GM19023 (cell line): ENCODE measurements around the gene DAGLB.

Experiments
- ATAC-seq: cut with Tn5 transposase; IDR thresholded peaks from one replicate; pipeline ENCODE4 v1.9.1; 2021; ENCODE audit warnings: mild to moderate bottlenecking, moderate library complexity; ENCODE audit not compliant: unreplicated experiment

DAGLB gene

DNA sequence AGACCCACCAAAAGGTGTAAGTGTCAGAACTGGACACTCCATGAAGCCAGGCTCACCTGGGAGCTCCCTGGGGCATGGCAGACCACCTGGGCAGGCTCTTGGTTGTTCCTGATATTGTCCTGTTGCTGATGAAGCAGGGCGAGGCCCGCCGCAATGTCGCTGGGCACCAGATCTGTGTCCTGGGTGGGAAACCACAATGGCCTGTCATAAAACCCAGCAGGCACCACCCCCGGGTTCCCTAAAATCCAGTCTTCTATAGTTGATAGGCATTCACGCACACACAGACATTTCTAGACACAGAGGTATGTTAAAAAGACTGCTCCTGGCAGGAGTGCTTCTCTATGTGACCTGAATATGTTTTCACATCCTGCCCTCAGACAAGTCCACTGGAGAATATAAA, 15.0 kb downstream of the DAGLB start:
- no peak for ATAC-seq

DNA sequence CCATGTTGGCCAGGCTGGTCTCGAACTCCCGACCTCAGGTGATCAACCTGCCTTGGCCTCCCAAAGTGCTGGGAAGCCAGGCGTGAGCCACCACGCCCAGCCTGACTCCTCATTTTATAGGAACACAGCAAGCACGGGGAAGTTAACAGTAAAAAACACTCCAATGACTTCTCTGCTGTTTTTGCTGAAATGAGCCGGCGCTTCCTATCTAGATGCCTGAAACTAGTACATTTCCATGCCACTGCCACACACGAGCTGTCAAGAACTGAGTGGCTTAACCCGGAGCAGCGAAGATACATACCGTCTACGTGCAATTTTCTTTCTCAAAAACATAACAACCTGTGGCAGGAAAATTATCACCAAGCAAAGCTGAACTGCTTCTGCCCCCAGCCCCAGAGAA, 16.8 kb downstream of the DAGLB start:
- ATAC-seq: no peak

DNA sequence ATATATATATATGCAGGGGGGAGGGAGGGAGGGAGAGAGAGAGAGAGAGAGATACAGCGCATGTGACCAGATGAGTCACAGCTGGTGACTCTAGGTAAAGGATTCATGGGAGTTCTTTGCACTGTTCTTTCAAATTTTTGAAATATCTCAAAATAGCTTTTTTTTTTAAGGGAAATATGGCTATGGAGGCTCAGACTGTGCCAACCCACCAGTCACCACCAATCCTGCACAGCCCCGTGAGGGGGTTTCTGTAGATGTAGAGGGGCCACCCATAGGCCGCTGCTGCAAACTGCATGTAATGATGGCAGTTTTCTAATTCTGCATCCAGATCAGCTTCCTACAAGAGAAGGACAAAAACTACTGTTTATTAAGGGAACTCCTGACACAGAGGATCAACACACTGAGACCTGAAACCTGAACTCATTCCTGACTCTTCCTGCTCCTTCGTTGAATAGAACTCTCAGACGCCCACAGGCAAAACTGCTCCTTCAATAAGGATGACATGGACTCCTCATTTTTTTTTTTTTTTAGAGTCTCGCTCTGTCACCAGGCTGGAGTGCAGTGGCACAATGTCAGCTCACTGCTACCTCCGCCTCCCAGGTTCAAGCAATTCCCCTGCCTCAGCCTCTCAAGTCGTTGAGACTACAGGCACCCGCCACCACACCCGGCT, 17.3 kb downstream of the DAGLB start:
- ATAC-seq: no peak

DNA sequence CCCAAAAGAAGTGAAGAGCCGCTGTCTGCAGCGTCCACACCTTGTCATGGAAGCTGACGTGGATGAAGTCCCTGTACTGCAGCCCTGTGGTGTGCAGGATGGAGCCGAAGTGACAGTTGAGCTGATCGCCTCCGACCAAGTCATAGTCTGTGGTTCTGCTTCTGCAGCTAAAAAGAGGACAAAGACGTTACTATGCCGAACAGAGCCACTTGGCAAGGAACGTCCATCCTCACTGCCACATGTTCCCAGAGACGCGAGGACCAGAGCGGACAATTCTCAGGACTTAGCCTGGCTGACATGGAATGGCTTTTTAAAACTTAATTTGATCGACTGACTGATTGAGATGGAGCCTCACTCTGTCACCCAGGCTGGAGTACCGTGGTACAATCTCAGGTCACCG, 21.8 kb downstream of the DAGLB start:
- no peak for ATAC-seq

DNA sequence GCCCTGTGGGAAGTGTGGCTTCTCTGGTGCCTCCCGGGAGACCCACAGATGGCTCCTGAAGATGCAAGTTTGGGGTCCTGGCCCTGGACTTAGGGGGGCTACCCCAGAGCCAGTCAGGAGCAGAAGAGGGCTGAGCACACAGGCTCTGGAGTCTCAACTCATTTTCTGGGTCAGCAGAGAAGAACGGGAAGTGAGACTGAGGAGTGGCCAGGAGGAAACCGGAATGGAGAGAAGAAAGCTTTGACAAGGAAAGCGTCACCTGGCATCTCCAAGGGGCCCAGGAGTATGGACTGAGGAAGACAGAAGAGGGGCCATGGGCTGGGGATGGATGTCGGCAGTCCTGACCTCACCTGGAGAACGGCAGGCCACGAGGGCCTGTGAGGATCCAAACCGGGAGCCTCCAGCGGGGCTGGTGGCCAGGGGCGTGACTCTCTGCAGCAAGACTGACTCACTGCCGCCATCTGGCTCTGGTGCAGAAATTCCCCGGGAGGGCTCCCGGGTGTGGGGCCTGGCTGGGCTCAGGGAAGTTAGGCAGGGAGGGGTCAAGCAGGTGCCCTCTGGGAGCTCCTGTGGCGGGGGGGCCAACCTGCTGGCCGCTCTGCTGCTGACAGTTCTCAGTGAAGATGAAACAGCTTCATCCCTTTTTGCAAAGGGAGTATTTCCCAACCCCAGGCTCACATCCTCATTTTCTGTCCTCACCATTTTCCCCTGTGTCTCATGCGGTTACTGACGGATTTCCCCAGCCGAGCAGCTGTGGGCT, 23.6 kb downstream of the DAGLB start:
- no peak for ATAC-seq

- ATAC-seq: no peak
Measured at GRCh38 chr7:6422926-6423632, 24.7 kb downstream of the DAGLB start.

DNA sequence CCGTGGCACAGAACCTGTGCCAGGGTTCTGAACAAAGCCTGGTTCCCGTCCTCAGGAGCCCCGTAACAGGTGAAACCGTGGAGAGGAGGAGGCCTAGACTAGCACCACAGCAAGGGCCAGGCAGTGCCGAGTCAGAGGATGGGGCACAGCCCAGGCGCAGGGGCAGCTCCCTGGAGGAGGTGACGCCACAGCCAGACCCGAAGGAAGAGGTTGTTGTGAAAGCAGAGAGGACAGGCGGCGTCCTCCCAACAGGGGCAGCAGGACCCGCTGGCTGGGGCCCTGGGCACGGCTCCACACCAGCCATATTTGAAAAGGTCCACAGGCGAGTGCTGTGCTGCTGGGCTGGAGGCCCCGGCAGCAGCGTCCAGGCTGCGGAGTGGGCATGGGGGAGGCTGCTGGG, 25.7 kb downstream of the DAGLB start:
- ATAC-seq: no peak

DNA sequence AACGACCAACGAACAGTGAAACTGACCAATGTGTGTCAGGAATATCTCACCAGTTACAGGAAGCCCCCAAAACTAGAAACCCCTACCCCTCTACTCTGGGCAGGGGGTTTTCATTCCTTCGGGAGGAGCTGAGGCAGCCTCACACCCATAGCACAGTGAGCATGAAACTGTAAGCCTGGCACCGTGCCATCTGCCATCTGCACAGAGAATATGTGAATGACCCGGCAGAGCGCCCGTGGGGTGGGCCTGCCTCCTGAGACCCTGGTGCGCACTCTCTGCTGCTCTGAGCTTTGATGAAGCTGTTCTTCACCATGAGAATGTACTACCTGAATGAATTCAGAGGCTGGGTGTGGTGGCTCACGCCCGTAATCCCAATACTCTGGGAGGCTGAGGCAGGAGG, 27.1 kb downstream of the DAGLB start:
- ATAC-seq: no peak

- no peak for ATAC-seq
Measured at GRCh38 chr7:6419310-6419773, 28.4 kb downstream of the DAGLB start.

GRCh38 chr7:6417408-6417807, 30.3 kb downstream of the DAGLB start:
- ATAC-seq: no peak

DNA sequence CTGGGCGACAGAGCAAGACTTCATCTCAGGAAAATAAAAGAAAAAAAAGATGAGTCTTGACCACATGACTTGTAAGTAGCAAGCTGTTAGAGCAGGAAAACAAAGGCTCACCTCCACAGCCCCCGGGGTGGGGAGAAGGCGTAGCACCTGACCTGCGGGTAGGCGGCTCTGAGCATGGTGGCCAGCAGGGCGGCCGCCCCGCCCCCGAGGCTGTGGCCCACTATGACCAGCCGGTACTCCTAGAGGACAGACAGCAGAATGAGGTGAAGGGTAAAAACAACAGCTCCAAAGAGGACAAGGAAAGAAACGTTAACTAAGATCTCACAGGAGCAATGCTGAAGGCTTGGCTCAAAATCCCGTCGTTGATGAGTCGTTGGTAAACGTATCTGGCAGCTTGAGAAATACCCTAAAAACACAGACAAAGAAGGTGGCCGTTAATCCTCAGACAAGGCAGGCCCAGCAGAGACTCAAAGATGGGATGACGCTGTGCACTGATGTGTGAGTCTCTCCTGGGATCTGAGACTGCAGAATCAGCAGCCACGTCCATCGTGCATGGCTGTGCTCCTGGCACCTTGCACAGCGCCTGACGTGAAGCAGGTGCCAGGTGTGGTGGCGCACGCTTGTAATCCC, 31.1 kb downstream of the DAGLB start:
- ATAC-seq: no peak

GRCh38 chr7:6413637-6414036, 34.1 kb downstream of the DAGLB start:
- no peak for ATAC-seq

GRCh38 chr7:6409944-6410693, 37.6 kb downstream of the DAGLB start:
- no peak for ATAC-seq

- no peak for ATAC-seq
Measured at GRCh38 chr7:6409091-6409490, 38.7 kb downstream of the DAGLB start.

GRCh38 chr7:6407434-6407833, 40.3 kb downstream of the DAGLB start:
- no peak for ATAC-seq

DNA sequence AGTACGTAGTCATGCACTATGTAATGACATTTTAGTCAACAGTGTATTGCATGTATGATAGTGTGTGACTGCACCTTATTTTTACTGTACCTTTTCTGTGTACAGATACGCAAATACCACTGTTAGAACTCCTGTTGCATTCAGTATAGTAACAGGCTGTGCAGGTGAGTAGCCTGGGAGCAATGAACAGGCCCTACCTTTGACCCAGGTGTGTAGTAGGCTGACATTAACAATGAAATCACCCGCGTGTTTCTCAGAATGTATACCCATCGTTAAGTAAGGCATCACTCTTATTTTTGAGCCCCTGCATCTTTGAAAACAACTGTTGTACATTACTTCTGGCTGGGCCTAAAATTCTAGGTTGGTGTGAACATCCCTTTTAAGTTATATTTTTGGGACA, 41.6 kb downstream of the DAGLB start:
- ATAC-seq: no peak

GRCh38 chr7:6403907-6404306, 43.8 kb downstream of the DAGLB start:
- no peak for ATAC-seq

DNA sequence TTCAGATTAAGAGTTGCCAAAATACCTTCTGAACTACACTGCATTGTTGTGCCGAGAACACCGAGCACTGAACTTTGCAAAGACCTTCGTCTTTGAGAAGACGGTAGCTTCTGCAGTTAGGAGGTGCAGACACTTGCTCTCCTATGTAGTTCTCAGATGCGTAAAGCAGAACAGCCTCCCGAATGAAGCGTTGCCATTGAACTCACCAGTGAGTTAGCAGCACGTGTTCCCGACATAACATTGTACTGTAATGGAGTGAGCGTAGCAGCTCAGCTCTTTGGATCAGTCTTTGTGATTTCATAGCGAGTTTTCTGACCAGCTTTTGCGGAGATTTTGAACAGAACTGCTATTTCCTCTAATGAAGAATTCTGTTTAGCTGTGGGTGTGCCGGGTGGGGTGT, 45.0 kb downstream of the DAGLB start:
- no peak for ATAC-seq

DNA sequence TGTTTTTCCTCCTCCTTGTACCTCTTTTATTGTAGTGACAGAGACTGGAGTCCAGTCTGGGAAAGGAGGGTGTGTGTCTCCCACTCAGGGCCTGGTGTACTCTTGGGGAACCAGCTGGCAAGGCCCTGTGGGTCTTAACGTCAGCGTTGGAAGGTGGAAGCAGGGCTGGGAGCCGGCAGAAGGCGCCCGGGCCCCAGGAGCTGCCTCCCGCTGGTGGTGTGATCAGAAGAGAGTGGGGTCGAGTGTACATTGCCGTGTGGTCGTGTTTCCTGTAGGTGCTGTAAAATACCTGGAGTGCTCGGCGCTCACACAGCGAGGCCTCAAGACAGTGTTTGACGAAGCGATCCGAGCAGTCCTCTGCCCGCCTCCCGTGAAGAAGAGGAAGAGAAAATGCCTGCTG, 45.7 kb downstream of the DAGLB start:
- ATAC-seq: no peak

- ATAC-seq: no peak
Measured at GRCh38 chr7:6401536-6401935, 46.2 kb downstream of the DAGLB start.
